ENCODE results near the gene GFRA1. TPM values are rescaled to one million over a fixed set of nuclear protein-coding genes. Genes with fewer than 3 reads are reported as not detected.

Gene GFRA1
- total and polyA plus RNA-seq, 2 donors (not counting 1 experiment from before 2014, with no cell fraction given) = not detected

DNA sequence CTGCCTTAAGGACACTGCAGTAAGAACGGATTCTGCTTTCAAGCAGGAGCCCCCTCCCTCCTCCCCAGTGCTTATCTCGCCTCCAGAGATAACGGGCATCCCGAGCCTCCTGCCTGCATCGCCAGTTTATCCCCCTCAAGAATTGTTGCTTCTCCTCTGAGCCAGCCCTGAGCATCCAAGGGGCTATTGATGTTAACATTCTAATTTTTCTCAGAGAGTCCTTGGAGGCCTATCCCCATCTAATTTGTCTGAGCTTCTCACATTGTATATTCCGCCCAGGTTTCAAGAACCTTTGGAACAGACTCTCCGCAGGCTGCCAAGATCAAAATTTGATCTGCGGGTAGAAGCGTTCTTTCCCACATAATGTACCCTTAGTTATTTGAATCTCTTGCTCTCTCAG lies 180.0 kb downstream of the GFRA1 start:
- no peaks in the 10 kb centered on the region for H3K27me3 Mint-ChIP-seq
- POLR2A ChIA-PET = no interaction called here
- no peak for ATAC-seq (ENCODE audit: low read depth)
- H3K4me1 Mint-ChIP-seq = no peaks in the 10 kb centered on the region
- Histone ChIP-seq H3K9ac (ENCODE audit: low read length) (no peak overlapping the region), H3K4me3 (ENCODE audit: control extremely low read depth in 1 of 5, extremely low read depth in 1 of 5, insufficient read depth in 1 of 5, low read depth in 2 of 5, low read length in 4 of 5) (no peak overlapping the region), H3K27ac (ENCODE audit: low read length in 2 of 2) (no peak overlapping the region), H3K27me3 (replicated peaks in 1 of 4; ENCODE audit: control extremely low read depth in 1 of 4, control insufficient read depth in 3 of 4, insufficient read depth in 4 of 4, low read length in 3 of 4) (no peaks in the 10 kb centered on the region), H3K36me3 (replicated peaks in 1 of 2; ENCODE audit: control extremely low read depth in 1 of 2, control insufficient read depth in 1 of 2, extremely low read depth in 1 of 2, insufficient read depth in 2 of 2, low read length in 1 of 2) (no peaks in the 10 kb centered on the region), H3K4me2 (replicated peaks; ENCODE audit: low read depth, low read length, poor library complexity, severe bottlenecking) (no peak overlapping the region), H4K20me1 (ENCODE audit: control insufficient read depth, insufficient read depth, low read length, poor library complexity, severe bottlenecking) (no peaks in the 10 kb centered on the region), H3K4me1 (ENCODE audit: control insufficient read depth in 2 of 2, insufficient read depth in 2 of 2, low read length in 2 of 2) (no peaks in the 10 kb centered on the region), H3K79me2 (ENCODE audit: control insufficient read depth, insufficient read depth, low read length) (no peaks in the 10 kb centered on the region), H3K9me3 (ENCODE audit: control extremely low read depth in 1 of 3, control insufficient read depth in 2 of 3, insufficient read depth in 1 of 3, low read length in 2 of 3) (peaks cover 0 to 3% (median 0%) of the 10 kb centered on the region in 3 donors), H2AFZ (ENCODE audit: insufficient read depth, low read depth, low read length, poor library complexity, severe bottlenecking) (no peak overlapping the region)
- no peak overlapping the region for H3K27ac Mint-ChIP-seq
- intact Hi-C loops (cut with micrococcal nuclease) = no loop called here
- CTCF ChIA-PET = no interaction called here
- no peak overlapping the region for H3K4me3 Mint-ChIP-seq
- WGBS (ENCODE audit: insufficient coverage) = 93% methylated on average over 9 of the region's 9 CpGs
- no peak for DNase-seq
- H3K9me3 Mint-ChIP-seq (ENCODE audit: insufficient read depth) = no peaks in the 10 kb centered on the region
- TF ChIP-seq CTCF (IDR thresholded peaks at IDR 0.05) (no peak), EZH2 (IDR thresholded peaks at IDR 0.05; ENCODE audit: borderline replicate concordance, insufficient read depth, low read depth, low read length, poor library complexity, severe bottlenecking) (no peak)

DNA sequence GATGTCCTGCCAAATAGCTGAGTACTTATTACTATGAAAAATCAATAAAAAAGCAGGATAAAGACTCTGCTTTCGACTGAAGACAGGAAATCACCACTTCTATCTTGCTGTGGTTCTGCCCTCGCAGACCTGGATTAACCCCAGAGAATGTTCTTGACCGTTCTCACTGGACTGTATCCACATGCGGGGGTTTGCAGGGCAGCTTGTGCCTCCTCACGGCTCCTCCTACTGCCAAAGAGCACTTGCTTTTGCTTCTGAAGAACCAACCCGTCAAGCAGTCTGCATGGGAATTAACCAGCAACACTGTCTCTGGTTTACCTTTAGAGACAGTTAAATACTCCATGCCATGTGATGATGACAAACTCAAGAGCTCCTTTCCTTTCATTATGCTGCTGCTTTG lies 184.0 kb downstream of the GFRA1 start:
- Mint-ChIP-seq H3K27me3 (no peaks in the 10 kb centered on the region), H3K4me3 (no peak overlapping the region), H3K9me3 (ENCODE audit: insufficient read depth) (no peaks in the 10 kb centered on the region), H3K27ac (no peak overlapping the region), H3K4me1 (no peaks in the 10 kb centered on the region)
- CTCF ChIA-PET = no interaction called here
- DNase-seq = no peak
- no peaks in the 10 kb centered on the region for H3K4me1 ChIP-seq (ENCODE audit: control insufficient read depth in 2 of 2, insufficient read depth in 2 of 2, low read length in 2 of 2)
- H3K79me2 ChIP-seq (ENCODE audit: control insufficient read depth, insufficient read depth, low read length) = no peaks in the 10 kb centered on the region
- no peaks in the 10 kb centered on the region for H3K27me3 ChIP-seq (replicated peaks in 1 of 4; ENCODE audit: control extremely low read depth in 1 of 4, control insufficient read depth in 3 of 4, insufficient read depth in 4 of 4, low read length in 3 of 4)
- H3K36me3 ChIP-seq (replicated peaks in 1 of 2; ENCODE audit: control extremely low read depth in 1 of 2, control insufficient read depth in 1 of 2, extremely low read depth in 1 of 2, insufficient read depth in 2 of 2, low read length in 1 of 2) = no peaks in the 10 kb centered on the region
- POLR2A ChIA-PET = no interaction called here
- no peak overlapping the region for H3K9ac ChIP-seq (ENCODE audit: low read length)
- H3K4me3 ChIP-seq (ENCODE audit: control extremely low read depth in 1 of 5, extremely low read depth in 1 of 5, insufficient read depth in 1 of 5, low read depth in 2 of 5, low read length in 4 of 5) = no peak overlapping the region
- H4K20me1 ChIP-seq (ENCODE audit: control insufficient read depth, insufficient read depth, low read length, poor library complexity, severe bottlenecking) = no peaks in the 10 kb centered on the region
- intact Hi-C loops (cut with micrococcal nuclease) = no loop called here
- TF ChIP-seq CTCF (IDR thresholded peaks at IDR 0.05) = no peak
- TF ChIP-seq EZH2 (IDR thresholded peaks at IDR 0.05; ENCODE audit: borderline replicate concordance, insufficient read depth, low read depth, low read length, poor library complexity, severe bottlenecking) = no peak
- H2AFZ ChIP-seq (ENCODE audit: insufficient read depth, low read depth, low read length, poor library complexity, severe bottlenecking) = no peak overlapping the region
- WGBS (ENCODE audit: insufficient coverage) = 96% methylated on average over 6 of the region's 6 CpGs
- no peak overlapping the region for H3K27ac ChIP-seq (ENCODE audit: low read length in 2 of 2)
- ATAC-seq (ENCODE audit: low read depth) = no peak
- peaks cover 0 to 3% (median 0%) of the 10 kb centered on the region in 3 donors for H3K9me3 ChIP-seq (ENCODE audit: control extremely low read depth in 1 of 3, control insufficient read depth in 2 of 3, insufficient read depth in 1 of 3, low read length in 2 of 3)
- no peak overlapping the region for H3K4me2 ChIP-seq (replicated peaks; ENCODE audit: low read depth, low read length, poor library complexity, severe bottlenecking)

All from B cell (primary cell).